Frontal cortex (tissue), 4 donors: ENCODE measurements around the gene COL5A3. TPM values are rescaled to one million over a fixed set of nuclear protein-coding genes. Genes with fewer than 3 reads are reported as not detected.

ENCODE experiments used
- DNase-seq, 2 donors: peaks; one replicate each; pipeline ENCODE4 v3.0.0; 2012; ENCODE audit warnings: low spot score in 2 of 2
- FAIRE-seq: peaks from 2 replicates; lab custom pipeline; 2012; peaks lifted over from hg19 to GRCh38; lab: Jason Lieb, UNC
- total RNA-seq: library from RNA; depleted of rRNA; stranded (reverse); fragments of >200 nt; gene quantifications from one replicate; pipeline ENCODE4 v1.2.3, GENCODE V29; 2014
- donor health status: control.
- donor health status: control.
- donor health status: control.

Gene COL5A3
- total RNA-seq, 1 donor from 2014 or later = 0.82 TPM

- DNase-seq (no peak), FAIRE-seq (no peak)
These were observed 3.7 kb upstream of the COL5A3 start for GRCh38 chr19:10013834-10014618.

- no peak for FAIRE-seq
- DNase-seq = no peak
These were observed 3.0 kb upstream of the COL5A3 start, which contains the start of gene RDH8 for GRCh38 chr19:10013316-10013715. TSS of gene RDH8 (plus strand) at chr19:10013483. CDS start at chr19:10013498, 15 bp downstream.

GRCh38 chr19:10011974-10012373, 1.7 kb upstream of the COL5A3 start:
- no peak for FAIRE-seq
- no peak for DNase-seq

GRCh38 chr19:10010939-10011338, 635 bp upstream of the COL5A3 start:
- FAIRE-seq (no peak), DNase-seq (no peak)

GRCh38 chr19:10009714-10010224, 535 bp downstream of the COL5A3 start:
- DNase-seq = peak in 1 of 2 donors; percentile 54
- FAIRE-seq = no peak

GRCh38 chr19:10008184-10008765, 2.0 kb downstream of the COL5A3 start:
- DNase-seq (no peak), FAIRE-seq (no peak)

- DNase-seq = no peak
- FAIRE-seq = no peak
These were observed 2.7 kb downstream of the COL5A3 start for GRCh38 chr19:10007371-10008183.

- FAIRE-seq (no peak), DNase-seq (no peak)
These were observed 3.5 kb downstream of the COL5A3 start for GRCh38 chr19:10006752-10007323.

GRCh38 chr19:10006335-10006708, 4.0 kb downstream of the COL5A3 start:
- DNase-seq (peak in 1 of 2 donors; percentile 52), FAIRE-seq (no peak)

- no peak for FAIRE-seq
- no peak for DNase-seq
These were observed 4.5 kb downstream of the COL5A3 start for GRCh38 chr19:10005632-10006334.

- FAIRE-seq (no peak), DNase-seq (no peak)
These were observed 5.7 kb downstream of the COL5A3 start for GRCh38 chr19:10004617-10005016.

GRCh38 chr19:10003271-10003670, 7.0 kb downstream of the COL5A3 start:
- DNase-seq (no peak), FAIRE-seq (no peak)

GRCh38 chr19:10001899-10002298, 8.4 kb downstream of the COL5A3 start:
- FAIRE-seq (no peak), DNase-seq (peak in 1 of 2 donors; percentile 40)

GRCh38 chr19:10000171-10000826, 10.0 kb downstream of the COL5A3 start:
- FAIRE-seq (no peak), DNase-seq (peak; percentile 56 to 81)

- DNase-seq (no peak), FAIRE-seq (no peak)
These were observed 13.8 kb downstream of the COL5A3 start for GRCh38 chr19:9996541-9996940.

- DNase-seq (no peak), FAIRE-seq (no peak)
These were observed 14.3 kb downstream of the COL5A3 start for GRCh38 chr19:9995999-9996398.

- DNase-seq (no peak), FAIRE-seq (no peak)
These were observed 15.2 kb downstream of the COL5A3 start for GRCh38 chr19:9995084-9995483.

GRCh38 chr19:9991425-9992191, 18.7 kb downstream of the COL5A3 start:
- no peak for DNase-seq
- no peak for FAIRE-seq
